SK-N-SH (cell line): ENCODE data around the gene C7orf33.

ENCODE experiments used
- CHD2 ChIP-seq: fragments of 150-350 bp; IDR thresholded peaks from 2 replicates; pipeline ENCODE4 v1.6.1; 2018; ENCODE audit warnings: low read length; ENCODE audit not compliant: partially characterized antibody
- EP300 ChIP-seq, 2 experiments: IDR thresholded peaks; 2 replicates each; pipeline versions ENCODE4 v1.4.0 to v1.6.1; 2012; ENCODE audit warnings: borderline replicate concordance in 1 of 2, low read depth in 1 of 2, low read length in 1 of 2
- EZH2phosphoT487 ChIP-seq: fragments of 200-600 bp; sonication (generic); IDR thresholded peaks from 2 replicates; pipeline ENCODE4 v1.6.1; 2017; ENCODE audit warnings: low read depth, mixed run types, mild to moderate bottlenecking, antibody characterized with exemption, moderate library complexity, borderline replicate concordance
- GABPA ChIP-seq: IDR thresholded peaks from 2 replicates; pipeline ENCODE4 v1.4.0; 2012; ENCODE audit warnings: low read depth, mild to moderate bottlenecking
- POLR2AphosphoS5 ChIP-seq: IDR thresholded peaks from 2 replicates; pipeline ENCODE4 v1.6.1; 2012; ENCODE audit warnings: low read depth, low read length
- SMC3 ChIP-seq: IDR thresholded peaks from 2 replicates; pipeline ENCODE4 v1.6.1; 2012; ENCODE audit warnings: low read depth, low read length, improper control_type of control experiment
- TAF1 ChIP-seq: IDR thresholded peaks from 2 replicates; pipeline ENCODE4 v1.6.1; 2012; ENCODE audit warnings: low read depth, mild to moderate bottlenecking, low read length, moderate library complexity, borderline replicate concordance
- TCF12 ChIP-seq: IDR thresholded peaks from 2 replicates; pipeline ENCODE4 v1.4.0; 2012
- USF1 ChIP-seq: IDR thresholded peaks from 2 replicates; pipeline ENCODE4 v1.4.0; 2012; ENCODE audit warnings: low read depth, borderline replicate concordance
- TF ChIP-seq, protein P1 (sequence below): fragments of 200-600 bp; sonication (generic); IDR thresholded peaks from 2 replicates; pipeline ENCODE4 v1.6.1; 2017; ENCODE audit warnings: antibody characterized with exemption, mild to moderate bottlenecking, moderate library complexity

GRCh38 chr7:148585399-148585798, 5.2 kb upstream of the C7orf33 start:
- TF ChIP-seq TCF12 (no peak), GABPA (no peak), EZH2phosphoT487 (no peak), TAF1 (no peak), USF1 (no peak), EP300 (IDR thresholded peaks at IDR 0.05; ENCODE audit: borderline replicate concordance in 1 of 2, low read depth in 1 of 2, low read length in 1 of 2) (no peak), POLR2AphosphoS5 (no peak), SMC3 (no peak), CHD2 (no peak)
- TF ChIP-seq, protein P1, sequence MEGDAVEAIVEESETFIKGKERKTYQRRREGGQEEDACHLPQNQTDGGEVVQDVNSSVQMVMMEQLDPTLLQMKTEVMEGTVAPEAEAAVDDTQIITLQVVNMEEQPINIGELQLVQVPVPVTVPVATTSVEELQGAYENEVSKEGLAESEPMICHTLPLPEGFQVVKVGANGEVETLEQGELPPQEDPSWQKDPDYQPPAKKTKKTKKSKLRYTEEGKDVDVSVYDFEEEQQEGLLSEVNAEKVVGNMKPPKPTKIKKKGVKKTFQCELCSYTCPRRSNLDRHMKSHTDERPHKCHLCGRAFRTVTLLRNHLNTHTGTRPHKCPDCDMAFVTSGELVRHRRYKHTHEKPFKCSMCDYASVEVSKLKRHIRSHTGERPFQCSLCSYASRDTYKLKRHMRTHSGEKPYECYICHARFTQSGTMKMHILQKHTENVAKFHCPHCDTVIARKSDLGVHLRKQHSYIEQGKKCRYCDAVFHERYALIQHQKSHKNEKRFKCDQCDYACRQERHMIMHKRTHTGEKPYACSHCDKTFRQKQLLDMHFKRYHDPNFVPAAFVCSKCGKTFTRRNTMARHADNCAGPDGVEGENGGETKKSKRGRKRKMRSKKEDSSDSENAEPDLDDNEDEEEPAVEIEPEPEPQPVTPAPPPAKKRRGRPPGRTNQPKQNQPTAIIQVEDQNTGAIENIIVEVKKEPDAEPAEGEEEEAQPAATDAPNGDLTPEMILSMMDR = no peak
